Adrenal gland (tissue), 12 donors: ENCODE data around the gene GNLY. TPM values are rescaled to one million over a fixed set of nuclear protein-coding genes. Genes with fewer than 3 reads are reported as not detected.
A peak's percentile ranks its signal among the peaks of the same experiment; 100 is the strongest.

ENCODE experiments used
- DNase-seq, 7 donors: peaks; one replicate each; pipeline ENCODE4 v3.0.0-alpha.2; 2019 to 2020
- H3K27ac ChIP-seq, 5 donors: fragments of 200-600 bp; sonication (generic) in 4 of 5; 1 replicate in 3 of 5; 2 replicates in 2 of 5; pipeline versions ENCODE4 v1.5.1 to v1.8.0; 2016 to 2020; ENCODE audit warnings: mild to moderate bottlenecking in 1 of 5
- H3K27me3 ChIP-seq: fragments of 200-600 bp; 2 replicates; pipeline ENCODE4 v1.8.0; 2021
- H3K36me3 ChIP-seq, 2 donors: fragments of 200-600 bp; replicated peaks in 1 of 2; 1 replicate in 1 of 2; 2 replicates in 1 of 2; pipeline versions ENCODE4 v1.5.1 to v1.8.0; 2018 to 2022
- H3K4me1 ChIP-seq, 2 donors: fragments of 200-600 bp; replicated peaks in 1 of 2; 1 replicate in 1 of 2; 2 replicates in 1 of 2; pipeline versions ENCODE4 v1.5.1 to v1.8.0; 2018 to 2021
- H3K4me3 ChIP-seq, 4 donors: fragments of 200-600 bp; sonication (generic) in 3 of 4; one replicate each; pipeline ENCODE4 v1.5.1; 2016 to 2018
- H3K9me3 ChIP-seq, 3 donors: fragments of 200-600 bp; sonication (generic) in 1 of 3; replicated peaks in 1 of 3; 1 replicate in 2 of 3; 2 replicates in 1 of 3; pipeline versions ENCODE4 v1.5.1 to v1.8.0; 2016 to 2021
- POLR2A ChIP-seq, 2 donors: fragments of 450-650 bp; IDR thresholded peaks; one replicate each; pipeline ENCODE4 v1.6.1; 2017; ENCODE audit warnings: antibody characterized with exemption in 2 of 2, mild to moderate bottlenecking in 2 of 2, moderate library complexity in 1 of 2
- WGBS, 4 donors: extraction: QIAGEN DNeasy Blood & Tissue Kit in 2 of 4; methylation state at CpG; one replicate each; pipeline versions ENCODE4 v1.1.5 to v1.1.7; 2013 to 2017; 5-methylcytosine and 5-hydroxymethylcytosine counted together
- intact Hi-C, 2 donors: fragments of 100-400 bp; cut with DNase I; formaldehyde crosslinking; loops; one replicate each; pipeline versions ENCODE4 v1.14.1 to v1.15.0; 2022 to 2023
- polyA plus RNA-seq, 3 donors: library from polyadenylated mRNA; stranded (reverse); fragments of 200-250 nt in 2 of 3; fragments of 350-450 nt in 1 of 3; fragmentation: Illumina TruSeq in 1 of 3; extraction: RNeasy Lipid Tissue Mini Kit (QIAGEN cat#74804) in 1 of 3; gene quantifications; one replicate each; pipeline ENCODE4 v1.2.3, GENCODE V29; 2013 to 2014
- total RNA-seq, 9 donors: library from RNA; depleted of rRNA in 4 of 9; stranded (reverse); fragments of >200 nt in 4 of 9; fragments of 120-200 nt in 1 of 9; fragmentation: NEBNext Ultra II Directional in 1 of 9; extraction: Animal tissue kit (Norgen Biotek cat#: 25700) in 1 of 9; gene quantifications; one replicate each; pipeline versions ENCODE4 v1.1.0 to v1.2.4, GENCODE V29; 2013 to 2023
- TF ChIP-seq, protein P1 (sequence below), 6 experiments: fragments of 450-650 bp in 4 of 6; fragments of 200-600 bp in 2 of 6; sonication (generic) in 1 of 6; IDR thresholded peaks; 1 replicate in 5 of 6; 2 replicates in 1 of 6; pipeline versions ENCODE4 v1.5.1 to v1.8.0; 2016 to 2021; ENCODE audit warnings: antibody characterized with exemption in 6 of 6, mild to moderate bottlenecking in 2 of 6, moderate library complexity in 1 of 6
- donor health status: healthy with polysubstance abuse.
- donor health status: Bipolar disorder and iron deficiency.
- donor health status: DM: yes; HTN: yes; CAD: no.
- donor health status: DM: no; HTN: no; CAD: no.
- donor health status: DM: no; HTN: no; CAD: no.
- donor health status: DM: yes; HTN: yes; CAD: no.

GNLY gene
- total and polyA plus RNA-seq, 12 donors = 0.28 to 6.7 (median 1.3) TPM; not detected in 1

DNA sequence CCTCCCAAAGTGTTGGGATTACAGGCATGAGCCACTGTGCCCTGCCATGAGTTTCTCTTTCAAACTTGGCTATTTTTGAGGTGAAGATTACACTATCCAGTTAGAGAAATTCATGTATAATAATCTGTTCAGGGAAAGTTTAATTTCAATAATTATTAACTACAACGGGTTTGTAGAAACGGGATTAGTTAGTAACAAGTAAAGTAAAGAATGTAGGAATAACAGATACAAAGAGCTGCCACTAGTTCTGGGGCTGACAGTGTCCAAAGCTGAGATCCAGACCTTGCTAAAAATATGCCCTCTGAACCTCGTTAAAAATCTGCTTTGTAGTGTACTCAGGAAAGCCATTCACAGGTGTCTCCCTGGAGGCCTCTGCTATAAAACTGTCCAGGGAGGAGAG is 43.1 kb upstream of the GNLY start:
- no peak for TF ChIP-seq POLR2A (IDR thresholded peaks at IDR 0.05)
- TF ChIP-seq, protein P1, sequence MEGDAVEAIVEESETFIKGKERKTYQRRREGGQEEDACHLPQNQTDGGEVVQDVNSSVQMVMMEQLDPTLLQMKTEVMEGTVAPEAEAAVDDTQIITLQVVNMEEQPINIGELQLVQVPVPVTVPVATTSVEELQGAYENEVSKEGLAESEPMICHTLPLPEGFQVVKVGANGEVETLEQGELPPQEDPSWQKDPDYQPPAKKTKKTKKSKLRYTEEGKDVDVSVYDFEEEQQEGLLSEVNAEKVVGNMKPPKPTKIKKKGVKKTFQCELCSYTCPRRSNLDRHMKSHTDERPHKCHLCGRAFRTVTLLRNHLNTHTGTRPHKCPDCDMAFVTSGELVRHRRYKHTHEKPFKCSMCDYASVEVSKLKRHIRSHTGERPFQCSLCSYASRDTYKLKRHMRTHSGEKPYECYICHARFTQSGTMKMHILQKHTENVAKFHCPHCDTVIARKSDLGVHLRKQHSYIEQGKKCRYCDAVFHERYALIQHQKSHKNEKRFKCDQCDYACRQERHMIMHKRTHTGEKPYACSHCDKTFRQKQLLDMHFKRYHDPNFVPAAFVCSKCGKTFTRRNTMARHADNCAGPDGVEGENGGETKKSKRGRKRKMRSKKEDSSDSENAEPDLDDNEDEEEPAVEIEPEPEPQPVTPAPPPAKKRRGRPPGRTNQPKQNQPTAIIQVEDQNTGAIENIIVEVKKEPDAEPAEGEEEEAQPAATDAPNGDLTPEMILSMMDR (IDR thresholded peaks at IDR 0.05) = no peak
- 90 to 95% (median 92%) methylated on average over 3 of the region's 3 CpGs for WGBS, 4 donors
- Histone ChIP-seq H3K36me3 (peaks cover 0 to 60% of the 10 kb centered on the region in 2 donors), H3K27me3 (no peaks in the 10 kb centered on the region), H3K9me3 (no peaks in the 10 kb centered on the region), H3K4me3 (no peak overlapping the region), H3K27ac (no peak overlapping the region), H3K4me1 (no peaks in the 10 kb centered on the region)
- no peak for DNase-seq
- intact Hi-C loops = loop anchor here in 1 of 2 donors (10.0 kb wide), 1 partner anchor 434 kb away; no protein-coding TSS in a partner anchor

- H3K4me3 ChIP-seq = no peak overlapping the region
- intact Hi-C loops = loop anchor here in 1 of 2 donors (10.0 kb wide), 1 partner anchor 433 kb away; no protein-coding TSS in a partner anchor
- H3K4me1 ChIP-seq = no peaks in the 10 kb centered on the region
- no peak for DNase-seq
- H3K36me3 ChIP-seq = peaks cover 0 to 50% of the 10 kb centered on the region in 2 donors
- H3K27ac ChIP-seq = no peak overlapping the region
- WGBS, 4 donors = 84 to 98% (median 92%) methylated on average over 2 of the region's 2 CpGs
- H3K27me3 ChIP-seq = no peaks in the 10 kb centered on the region
- H3K9me3 ChIP-seq = no peaks in the 10 kb centered on the region
- TF ChIP-seq, protein P1 (IDR thresholded peaks at IDR 0.05) = no peak
- no peak for TF ChIP-seq POLR2A (IDR thresholded peaks at IDR 0.05)
These were observed 42.1 kb upstream of the GNLY start for GRCh38 chr2:85652056-85652455.

- Histone ChIP-seq H3K4me3 (no peak overlapping the region), H3K36me3 (peaks cover 0 to 31% of the 10 kb centered on the region in 2 donors), H3K4me1 (no peaks in the 10 kb centered on the region), H3K27me3 (no peaks in the 10 kb centered on the region), H3K27ac (no peak overlapping the region), H3K9me3 (no peaks in the 10 kb centered on the region)
- WGBS, 4 donors = 71 to 79% (median 75%) methylated on average over 3 of the region's 3 CpGs
- peak in 2 of 7 donors; percentile 30 to 61 for DNase-seq
- TF ChIP-seq POLR2A (IDR thresholded peaks at IDR 0.05) = no peak
- TF ChIP-seq, protein P1 (IDR thresholded peaks at IDR 0.05) = no peak
- intact Hi-C loops = loop anchor here in 1 of 2 donors (10.0 kb wide), 1 partner anchor 431 kb away; no protein-coding TSS in a partner anchor
These were observed 40.2 kb upstream of the GNLY start for GRCh38 chr2:85653996-85654395.

GRCh38 chr2:85655961-85656417 is 38.2 kb upstream of the GNLY start:
- Histone ChIP-seq H3K36me3 (peaks cover 0 to 14% of the 10 kb centered on the region in 2 donors), H3K9me3 (no peaks in the 10 kb centered on the region), H3K4me3 (no peak overlapping the region), H3K27me3 (no peaks in the 10 kb centered on the region), H3K27ac (no peak overlapping the region), H3K4me1 (no peaks in the 10 kb centered on the region)
- TF ChIP-seq, protein P1 (IDR thresholded peaks at IDR 0.05) = no peak
- no peak for TF ChIP-seq POLR2A (IDR thresholded peaks at IDR 0.05)
- intact Hi-C loops = loop anchor here in 1 of 2 donors (10.0 kb wide), 1 partner anchor 429 kb away; no protein-coding TSS in a partner anchor
- WGBS, 4 donors = 88 to 91% (median 90%) methylated on average over 3 to 7 of the region's 7 CpGs
- DNase-seq = no peak
